Epithelial cell of proximal tubule (primary cell): ENCODE measurements around the gene ANO10. TPM values are rescaled to one million over a fixed set of nuclear protein-coding genes. Genes with fewer than 3 reads are reported as not detected.

Experiments
- DNase-seq: peaks from one replicate; pipeline ENCODE4 v3.0.0-alpha.2; 2011; ENCODE audit warnings: low read depth
- H3K4me3 ChIP-seq: 2 replicates; pipeline ENCODE4 v1.5.1; 2011; ENCODE audit warnings: low read depth, mild to moderate bottlenecking, low read length
- CTCF ChIP-seq: conservative IDR thresholded peaks from 2 replicates; pipeline ENCODE4 v1.5.1; 2012; ENCODE audit warnings: low read depth, mild to moderate bottlenecking, low read length
- total RNA-seq: library from RNA; depleted of rRNA; stranded (reverse); fragments of >200 nt; gene quantifications from 2 replicates; pipeline ENCODE4 v1.2.3, GENCODE V29; 2015

The ANO10 gene
- total RNA-seq, 1 donor from 2014 or later, result 30.7 TPM

DNA sequence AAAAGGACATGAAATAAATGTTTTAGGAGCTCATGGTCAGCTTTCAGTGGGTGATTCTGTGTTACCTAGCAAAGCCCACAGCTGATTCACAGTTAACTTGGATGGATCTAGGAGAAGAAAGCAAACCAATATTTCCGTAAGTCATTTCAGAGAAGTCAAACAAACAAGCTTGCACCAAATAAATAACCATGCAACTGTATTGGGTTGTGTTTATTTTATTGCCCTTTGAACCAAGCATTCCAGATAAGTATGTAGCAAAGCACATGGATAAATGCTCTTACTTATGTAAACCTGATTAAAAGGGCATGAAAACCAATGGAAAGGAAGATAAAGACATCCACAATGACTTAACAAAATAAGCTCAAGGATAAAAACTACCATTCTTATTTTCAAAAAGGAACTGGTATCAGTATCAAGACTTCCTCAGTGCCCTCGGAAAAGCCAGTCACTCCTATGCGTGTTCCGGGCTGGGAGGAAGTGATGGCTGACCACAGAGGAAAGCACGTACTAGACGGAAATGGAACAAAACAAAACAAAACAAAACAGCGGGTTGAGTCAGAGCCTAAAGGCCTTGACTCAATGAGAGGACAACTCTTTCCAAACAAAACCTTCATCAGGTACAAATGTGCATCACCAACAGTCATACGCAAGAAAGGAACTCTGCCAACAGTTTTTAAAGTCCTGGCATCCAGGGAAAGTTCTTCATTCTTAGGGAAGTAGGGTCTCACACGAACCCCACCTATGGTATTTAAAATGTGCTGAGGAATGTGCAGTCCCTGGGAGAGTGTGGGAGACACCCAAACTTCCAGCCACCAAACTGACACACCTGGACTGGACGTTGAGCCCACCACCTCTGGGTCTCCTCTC, 232.2 kb downstream of the ANO10 start:
- DNase-seq, result no peak
- no peak overlapping the region for H3K4me3 ChIP-seq
- no peak for TF ChIP-seq CTCF

GRCh38 chr3:43388915-43389314, 232.9 kb downstream of the ANO10 start:
- no peak for DNase-seq
- no peak overlapping the region for H3K4me3 ChIP-seq
- no peak for TF ChIP-seq CTCF

GRCh38 chr3:43388175-43388574, 233.6 kb downstream of the ANO10 start:
- TF ChIP-seq CTCF, result no peak
- no peak overlapping the region for H3K4me3 ChIP-seq
- DNase-seq, result no peak

DNA sequence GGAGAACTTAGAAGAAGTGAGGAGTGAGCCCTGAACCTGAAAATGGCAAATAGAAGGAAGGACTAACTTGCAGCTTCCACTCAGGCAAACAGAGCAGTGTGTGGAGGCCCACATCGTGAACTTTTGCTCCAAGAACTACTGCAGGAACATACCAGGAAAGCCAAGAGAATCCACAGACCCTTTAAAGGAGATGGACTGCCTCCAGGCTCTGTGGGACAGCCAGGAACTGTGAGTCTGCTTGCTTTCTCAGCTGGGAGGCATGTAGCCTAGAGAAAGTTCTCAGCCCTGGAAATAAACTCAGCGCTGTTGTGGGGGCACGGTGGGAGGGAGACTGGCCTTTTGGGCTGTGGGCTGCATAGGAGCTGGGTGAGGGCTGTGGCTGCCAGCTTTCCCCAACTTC, 242.5 kb downstream of the ANO10 start:
- TF ChIP-seq CTCF, result no peak
- no peak for DNase-seq
- H3K4me3 ChIP-seq, result no peak overlapping the region

GRCh38 chr3:43378066-43378935, 243.5 kb downstream of the ANO10 start:
- no peak overlapping the region for H3K4me3 ChIP-seq
- DNase-seq, result no peak
- peak; percentile 78 for TF ChIP-seq CTCF

DNA sequence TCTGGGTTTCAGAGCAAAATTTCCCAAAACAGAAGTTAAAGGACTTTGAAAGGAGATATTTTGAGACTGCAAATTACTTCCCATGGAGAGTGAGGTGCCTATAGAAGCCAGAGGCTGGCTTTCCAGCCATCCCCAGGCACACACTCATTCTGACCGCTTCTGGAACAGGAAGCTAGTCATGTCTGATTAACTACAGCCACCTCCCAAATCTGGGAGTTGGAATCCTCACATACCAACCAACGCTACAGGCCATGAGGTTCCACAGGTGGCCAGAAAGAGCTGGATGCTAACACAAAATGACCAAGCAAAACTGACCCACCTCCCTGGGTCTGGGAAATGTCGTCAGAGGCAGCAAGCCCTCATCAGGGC, 248.3 kb downstream of the ANO10 start:
- TF ChIP-seq CTCF, result no peak
- DNase-seq, result no peak
- H3K4me3 ChIP-seq, result no peak overlapping the region
